Fibroblast of gingiva (primary cell): ENCODE measurements around the gene GRK6.
A peak's percentile ranks its signal among the peaks of the same experiment; 100 is the strongest.

Experiments used
- DNase-seq: peaks from one replicate; pipeline ENCODE4 v3.0.0-alpha.2; 2011; ENCODE audit warnings: low read depth

Gene GRK6

DNA sequence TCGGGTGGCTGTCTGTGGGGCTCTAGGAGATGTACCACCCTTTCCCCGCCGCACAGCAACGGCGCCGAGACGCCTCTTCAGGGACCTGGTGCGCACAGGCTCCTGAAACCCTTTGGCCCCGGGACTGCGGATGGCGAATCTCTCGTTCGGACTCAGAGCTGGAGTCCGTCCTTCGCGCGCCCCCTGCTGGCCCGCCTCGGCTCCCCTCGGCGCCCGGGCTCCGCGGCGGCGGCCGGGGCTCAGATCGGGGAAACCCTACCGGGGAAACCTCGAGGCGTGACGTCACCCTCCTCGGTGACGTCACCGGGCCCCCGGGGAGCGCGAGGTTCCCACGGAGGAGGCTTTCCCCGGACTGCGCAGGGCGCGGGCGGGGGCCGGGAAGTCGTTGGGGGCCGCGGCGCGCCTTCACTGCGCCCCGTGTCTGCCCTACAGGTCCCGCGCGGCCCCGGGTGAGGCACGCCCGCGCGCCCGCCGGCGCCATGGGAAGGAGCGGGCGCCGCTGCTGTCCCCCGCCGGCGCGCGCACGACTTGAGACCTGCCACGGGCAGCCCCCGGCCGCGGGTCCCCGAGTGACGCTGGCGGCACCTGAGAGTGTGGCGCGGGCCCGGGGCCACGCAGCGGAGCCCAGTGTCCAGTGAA, 28.0 kb downstream of the GRK6 start:
- peak; percentile 79 for DNase-seq

GRCh38 chr5:177455036-177455660, 28.7 kb downstream of the GRK6 start:
- peak; percentile 37 for DNase-seq

DNA sequence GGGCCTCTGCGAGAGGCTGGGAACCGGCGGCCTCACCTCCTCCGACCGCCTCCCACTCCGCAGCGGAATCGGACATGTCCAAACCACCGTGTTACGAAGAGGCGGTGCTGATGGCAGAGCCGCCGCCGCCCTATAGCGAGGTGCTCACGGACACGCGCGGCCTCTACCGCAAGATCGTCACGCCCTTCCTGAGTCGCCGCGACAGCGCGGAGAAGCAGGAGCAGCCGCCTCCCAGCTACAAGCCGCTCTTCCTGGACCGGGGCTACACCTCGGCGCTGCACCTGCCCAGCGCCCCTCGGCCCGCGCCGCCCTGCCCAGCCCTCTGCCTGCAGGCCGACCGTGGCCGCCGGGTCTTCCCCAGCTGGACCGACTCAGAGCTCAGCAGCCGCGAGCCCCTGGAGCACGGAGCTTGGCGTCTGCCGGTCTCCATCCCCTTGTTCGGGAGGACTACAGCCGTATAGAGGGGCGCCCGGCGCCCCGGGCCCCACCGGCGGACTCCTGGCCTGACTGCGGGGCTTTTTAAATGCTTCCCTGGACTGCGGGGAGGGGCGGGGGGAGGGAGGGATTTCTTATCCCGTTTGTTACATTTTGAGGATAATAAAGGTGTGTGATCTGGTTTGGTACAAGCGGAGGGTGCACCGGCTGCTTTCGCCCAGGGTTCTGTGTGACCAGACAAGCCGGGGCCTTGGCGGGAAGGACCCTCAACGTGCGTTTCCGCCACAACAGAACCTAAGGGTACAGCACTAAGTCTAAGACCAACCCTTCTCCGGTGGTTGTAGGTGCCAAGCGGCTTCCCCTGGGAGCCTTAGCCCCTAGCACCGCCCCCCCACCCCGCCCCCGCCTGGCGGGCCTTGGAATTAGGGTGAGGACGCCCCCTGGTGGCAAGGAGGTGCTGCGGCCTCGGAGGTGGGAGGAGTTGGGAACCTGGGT, 29.4 kb downstream of the GRK6 start:
- peak; percentile 81 for DNase-seq

- DNase-seq = no peak
Measured at GRCh38 chr5:177456591-177456964, 30.1 kb downstream of the GRK6 start.

GRCh38 chr5:177456976-177457851, 30.7 kb downstream of the GRK6 start:
- peak; percentile 96 for DNase-seq

GRCh38 chr5:177457852-177458681, 31.6 kb downstream of the GRK6 start:
- DNase-seq = no peak

- DNase-seq = no peak
Measured at GRCh38 chr5:177458912-177459350, 32.5 kb downstream of the GRK6 start.

- DNase-seq = no peak
Measured at GRCh38 chr5:177459357-177459756, 32.9 kb downstream of the GRK6 start.

GRCh38 chr5:177459819-177460628, 33.5 kb downstream of the GRK6 start:
- no peak for DNase-seq

DNA sequence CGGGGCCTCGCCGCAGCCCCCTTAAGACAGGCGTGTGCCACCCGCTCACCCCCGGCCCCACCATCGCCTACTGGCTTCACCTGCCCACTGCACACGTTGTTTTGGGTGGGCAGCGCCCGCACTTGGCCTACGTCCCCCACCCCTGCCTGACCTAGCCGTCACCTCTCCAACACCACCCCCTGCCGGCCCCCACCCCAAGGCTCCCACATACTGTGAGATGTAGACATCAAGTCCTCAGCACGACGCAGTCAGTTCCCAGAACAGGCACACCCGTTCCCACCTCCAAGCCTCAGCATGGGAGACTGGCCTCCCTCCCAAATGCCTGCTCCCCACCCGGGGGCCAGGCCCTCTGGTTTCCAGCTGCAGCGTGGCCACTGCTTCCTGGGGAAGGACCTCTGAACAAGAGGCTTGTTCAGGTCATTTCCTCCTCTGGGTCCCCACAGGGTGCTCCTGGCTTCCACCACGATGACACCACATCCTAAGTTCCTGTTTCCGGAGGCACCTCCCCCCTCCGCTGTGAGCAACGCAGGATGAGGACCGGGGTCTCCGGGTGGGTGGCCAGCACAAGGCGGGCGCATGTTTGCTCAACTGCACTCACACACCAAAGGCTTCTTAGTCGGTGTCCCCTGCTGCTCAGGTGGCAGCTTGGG, 35.7 kb downstream of the GRK6 start:
- DNase-seq = no peak

DNA sequence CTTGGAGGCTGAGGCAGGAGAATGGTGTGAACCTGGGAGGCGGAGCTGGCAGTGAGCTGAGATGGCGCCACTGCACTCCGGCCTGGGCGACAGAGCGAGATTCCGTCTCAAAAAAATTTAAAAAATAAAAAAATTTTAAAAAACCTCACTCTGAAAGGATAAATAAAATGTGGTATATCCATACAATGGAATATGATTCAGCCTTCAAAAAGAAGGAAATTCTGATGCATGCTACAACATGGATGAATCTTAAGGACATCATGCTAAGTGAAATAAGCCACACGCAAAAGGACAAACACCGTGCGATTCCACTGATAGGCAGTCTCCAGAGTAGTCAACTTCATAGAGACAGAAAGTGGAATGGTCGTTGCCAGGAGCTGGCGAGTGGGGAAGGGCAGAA, 38.6 kb downstream of the GRK6 start:
- DNase-seq = no peak

DNA sequence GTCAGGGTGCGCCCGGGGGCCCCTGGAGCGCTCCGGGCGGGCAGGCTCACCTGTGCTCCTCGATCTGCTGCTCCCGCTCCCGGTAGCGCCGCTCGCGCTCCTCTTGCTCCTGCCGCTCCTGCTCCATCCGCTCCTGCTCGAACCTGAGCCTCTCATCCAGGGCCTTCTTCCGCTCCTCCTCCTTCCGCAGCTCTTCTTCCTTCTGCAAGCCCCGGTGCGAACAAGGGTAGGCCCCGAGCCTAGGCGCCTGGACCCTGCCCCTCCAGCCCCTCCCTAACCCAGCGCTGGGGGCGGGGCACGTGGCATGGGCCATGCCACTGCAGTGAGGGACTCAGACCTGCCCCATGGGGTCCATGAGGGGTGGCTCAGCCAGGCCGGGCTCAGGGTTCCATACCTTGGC, 40.4 kb downstream of the GRK6 start:
- DNase-seq = no peak

DNA sequence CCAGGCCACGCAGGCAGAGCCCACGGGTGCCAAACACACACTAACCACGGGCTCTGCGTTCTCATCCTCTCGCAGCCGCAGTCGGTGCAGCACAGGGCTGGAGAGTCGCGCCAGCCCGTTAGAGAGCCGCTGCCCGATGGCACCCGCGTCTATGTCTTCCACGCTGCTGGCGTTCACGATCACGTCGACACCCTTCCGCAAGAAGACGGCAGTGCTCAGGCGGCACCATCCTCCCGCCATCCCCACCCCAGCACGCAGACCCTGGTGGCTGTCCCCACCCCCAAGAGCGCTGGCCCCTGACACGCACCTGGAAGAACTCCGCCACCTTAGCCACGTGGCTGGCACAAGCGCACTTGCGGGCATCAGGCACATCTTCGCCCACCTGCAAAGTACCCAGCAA, 41.0 kb downstream of the GRK6 start:
- DNase-seq = no peak

DNA sequence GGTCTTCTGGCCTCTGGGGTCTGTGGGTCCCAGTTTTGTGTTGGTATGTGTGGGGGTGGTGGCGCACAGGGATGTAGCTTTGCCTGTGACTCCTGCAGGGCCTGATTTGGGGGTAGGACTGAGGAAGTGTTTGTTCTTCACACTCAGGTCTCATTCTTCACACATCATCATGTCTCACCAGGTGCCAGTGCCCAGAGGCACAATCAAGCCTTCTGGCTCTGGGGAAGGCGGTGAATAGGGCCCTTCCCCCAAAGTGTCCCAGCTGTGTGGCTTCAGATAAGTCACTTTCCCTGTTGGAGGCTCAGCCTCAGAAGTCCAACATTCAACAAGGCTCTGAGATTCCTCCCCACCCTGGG, 41.8 kb downstream of the GRK6 start:
- no peak for DNase-seq

DNA sequence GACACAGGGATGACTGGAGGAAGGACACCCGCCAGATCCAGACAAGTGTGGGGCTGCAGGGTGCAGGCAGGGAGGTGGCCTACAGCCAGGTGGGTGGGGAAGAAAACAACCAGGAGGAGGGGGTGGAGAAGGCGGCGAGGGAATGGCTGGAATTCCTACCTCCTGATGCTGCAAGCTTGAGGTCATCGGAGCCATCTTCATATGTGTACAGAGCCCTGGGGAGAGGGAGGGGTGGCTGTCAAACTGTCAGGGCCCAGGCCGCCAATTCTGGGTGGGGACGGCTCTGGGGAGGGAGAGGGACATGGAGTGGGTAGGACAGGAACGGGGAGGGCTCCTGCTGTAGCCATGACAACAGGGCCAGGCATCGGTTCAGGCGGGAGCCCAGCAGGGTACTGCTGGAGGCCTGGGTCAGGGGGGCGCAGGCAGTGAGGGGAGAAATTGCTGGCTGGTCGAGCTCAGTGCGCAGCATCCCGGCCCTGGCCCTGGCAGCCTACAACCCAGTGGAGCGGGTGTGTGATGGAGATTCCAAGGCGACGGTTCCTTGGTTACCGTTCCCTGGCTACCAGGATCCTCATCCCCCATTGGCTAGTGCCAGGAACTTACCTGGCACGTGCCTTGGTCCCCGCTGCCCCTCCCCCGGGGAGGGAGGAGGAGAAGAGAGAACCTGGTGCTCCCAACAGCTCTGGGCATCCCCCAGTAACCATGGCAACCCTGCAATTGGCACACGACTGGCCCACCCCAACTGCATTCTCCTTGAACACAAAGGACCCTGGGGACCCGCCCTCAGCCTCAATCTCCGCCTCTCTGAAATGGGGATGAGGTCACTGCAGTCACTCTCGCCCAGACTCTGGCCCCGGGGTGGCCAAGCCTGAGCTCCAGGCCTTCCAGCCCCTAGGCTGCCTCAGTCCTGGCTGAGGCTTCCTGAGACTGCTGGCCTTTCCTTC, 42.5 kb downstream of the GRK6 start:
- DNase-seq = no peak

DNA sequence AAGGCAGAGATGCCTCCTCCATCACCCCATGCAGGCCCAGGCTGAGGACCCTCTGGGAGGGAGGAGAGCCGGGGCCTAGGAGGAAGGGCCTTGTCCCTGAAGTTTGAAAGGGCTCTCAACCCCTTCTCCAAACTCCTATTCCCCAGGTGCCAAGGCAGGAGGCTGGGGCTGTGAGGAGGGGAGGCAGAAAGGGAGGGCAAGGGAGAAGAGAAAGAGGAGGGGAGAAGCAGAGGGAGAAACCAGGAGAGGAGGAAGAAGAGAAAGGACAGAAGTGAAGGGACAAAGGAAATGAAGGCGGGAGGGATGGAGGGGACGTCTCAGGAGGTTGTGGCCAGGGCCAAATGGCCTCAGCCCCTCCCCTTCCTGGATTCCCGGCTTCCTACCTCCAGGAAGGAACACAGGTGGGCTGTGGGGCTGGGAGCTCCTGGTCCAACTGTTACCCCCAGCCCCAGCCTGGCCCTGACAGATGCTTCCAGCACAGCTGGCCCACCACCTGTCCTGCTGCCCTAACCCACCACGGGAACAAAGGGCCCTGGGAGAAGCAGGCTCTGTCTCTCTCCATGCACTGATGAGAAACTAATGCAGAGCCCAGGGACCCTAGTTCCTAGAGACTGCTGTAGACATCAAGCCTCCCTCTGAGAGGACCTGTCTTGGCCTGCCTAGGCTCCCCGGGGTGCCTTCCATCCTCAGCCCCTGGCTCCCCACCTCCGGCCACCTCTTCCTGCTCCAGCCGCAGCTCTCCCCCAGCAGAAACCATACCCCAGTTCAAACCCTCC, 43.5 kb downstream of the GRK6 start:
- DNase-seq = no peak

GRCh38 chr5:177470759-177471536, 44.5 kb downstream of the GRK6 start:
- no peak for DNase-seq
